GM19463 (cell line): ENCODE data around the gene SERTAD1.
"Not testable (repeated sequence)": the region's sequence is repeated elsewhere in the genome, so short reads cannot be mapped to it uniquely, and the experiment has no call there.

Source experiments
- ATAC-seq: cut with Tn5 transposase; IDR thresholded peaks from one replicate; pipeline ENCODE4 v1.9.1; 2021; ENCODE audit warnings: mild to moderate bottlenecking, moderate library complexity; ENCODE audit not compliant: unreplicated experiment

SERTAD1 gene

DNA sequence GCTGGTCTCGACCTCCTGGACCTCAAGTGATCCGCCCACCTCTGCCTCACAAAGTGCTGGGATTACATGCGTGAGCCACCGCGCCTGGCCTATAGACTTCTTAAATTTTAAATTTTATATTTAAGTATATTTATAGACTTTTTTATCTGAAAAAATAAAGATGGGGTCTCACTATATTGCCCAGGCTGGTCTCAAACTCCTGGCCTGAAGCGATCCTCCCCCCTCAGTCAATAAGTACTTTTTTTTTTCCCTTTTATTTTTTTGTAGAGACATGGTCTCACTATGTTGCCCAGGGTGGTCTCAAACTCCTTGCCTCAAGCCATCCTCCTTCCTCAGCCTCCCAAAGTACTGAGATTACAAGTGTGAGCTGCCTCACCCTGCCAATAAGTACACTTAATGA is 1.9 kb downstream of the SERTAD1 start:
- ATAC-seq = no peak

GRCh38 chr19:40422748-40423566 is 2.8 kb downstream of the SERTAD1 start:
- no peak for ATAC-seq

DNA sequence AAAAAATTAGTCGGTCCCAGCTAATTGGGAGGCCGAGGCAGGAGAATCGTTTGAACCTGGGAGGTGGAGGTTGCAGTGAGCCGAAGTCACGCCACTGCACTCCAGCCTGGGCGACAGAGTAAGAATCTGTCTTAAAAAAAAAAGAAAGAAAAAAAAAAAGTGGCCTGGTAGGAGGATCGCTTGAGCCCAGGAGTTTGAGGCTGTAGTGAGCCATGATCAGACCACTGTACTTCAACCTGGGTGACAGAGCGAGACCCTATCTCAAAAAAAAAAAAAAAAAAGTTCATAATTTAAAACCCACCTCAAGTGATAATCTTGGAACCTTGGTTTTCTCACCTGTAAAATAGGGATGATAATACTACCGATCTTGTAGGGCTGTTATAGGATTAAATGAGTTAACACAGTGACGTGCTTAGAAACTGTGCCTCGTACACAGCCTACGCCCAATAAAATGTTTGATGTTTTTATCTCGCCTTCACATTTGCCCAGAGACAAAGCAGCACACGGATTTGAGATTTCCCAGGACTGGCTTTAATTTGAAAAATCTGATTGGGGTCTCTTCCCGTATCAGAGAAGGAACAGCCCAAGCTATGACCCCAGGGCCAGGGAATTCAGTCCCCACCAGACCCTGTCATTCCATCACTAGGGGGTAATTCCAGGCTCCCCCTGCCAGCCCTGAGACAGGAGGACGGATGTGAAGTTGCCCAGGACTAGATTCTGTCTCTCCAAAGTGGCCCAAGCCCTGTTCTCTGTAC is 3.6 kb downstream of the SERTAD1 start:
- ATAC-seq = no peak

GRCh38 chr19:40420766-40421765 is 4.7 kb downstream of the SERTAD1 start:
- ATAC-seq = peak; percentile 38

DNA sequence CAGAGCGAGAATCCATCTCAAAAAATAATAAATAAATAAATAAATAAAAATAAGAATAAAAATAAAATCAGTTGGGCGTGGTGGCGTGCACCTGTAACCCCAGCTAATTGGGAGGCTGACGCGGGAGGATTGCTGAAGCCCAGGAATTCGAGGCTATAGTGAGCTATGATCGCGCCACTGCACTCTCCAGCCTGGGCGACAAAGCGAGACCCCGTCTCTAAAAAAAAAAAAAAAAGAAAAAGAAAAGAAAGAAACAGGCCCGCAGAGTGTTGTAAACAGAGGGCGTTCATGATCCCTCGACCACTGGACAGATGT is 5.4 kb downstream of the SERTAD1 start:
- no peak for ATAC-seq

DNA sequence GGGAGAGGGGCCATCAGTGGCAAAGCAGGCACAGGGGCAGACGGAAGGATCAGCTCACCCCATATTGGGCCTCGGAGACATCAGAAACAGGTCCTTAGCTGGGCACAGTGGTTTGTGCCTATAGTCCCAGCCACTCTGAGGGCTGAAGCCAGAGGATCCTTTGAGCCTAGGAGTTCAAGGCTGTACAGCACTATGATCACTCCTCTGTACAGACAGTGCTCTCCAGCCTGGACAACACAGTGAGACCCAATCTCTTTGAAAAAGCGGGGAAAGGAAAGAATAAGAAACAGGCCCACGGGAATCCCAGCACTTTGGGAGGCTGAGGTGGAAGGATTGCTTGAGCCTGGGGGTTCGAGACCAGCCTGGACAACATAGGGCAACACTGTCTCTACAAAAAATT is 6.0 kb downstream of the SERTAD1 start:
- ATAC-seq = no peak

DNA sequence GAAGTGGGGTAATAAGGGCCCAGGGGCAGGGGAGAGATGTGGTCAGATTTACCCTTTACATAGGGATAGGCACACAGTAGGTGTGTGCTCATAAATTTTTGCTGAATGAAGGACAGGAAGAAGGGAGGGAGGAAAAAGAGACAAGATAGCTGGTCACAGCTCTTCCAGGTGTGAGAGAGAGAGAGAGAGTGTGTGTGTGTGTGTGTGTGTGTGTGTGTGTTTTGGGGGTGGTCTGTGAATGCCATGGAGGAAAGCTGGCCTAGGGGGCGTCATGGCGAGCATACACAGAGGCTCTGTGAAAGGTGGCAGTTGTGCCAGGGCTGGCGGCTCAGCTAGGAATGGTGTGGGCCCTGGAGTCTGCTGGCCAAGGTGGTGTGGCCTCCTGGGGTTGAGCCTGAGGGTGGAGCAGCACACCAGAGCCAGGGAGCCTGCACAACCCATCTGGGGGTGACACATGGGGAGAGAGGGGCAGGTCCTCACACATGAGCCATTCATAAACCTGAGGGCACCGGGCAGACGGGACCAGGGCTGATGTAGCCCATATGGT is 6.7 kb downstream of the SERTAD1 start:
- ATAC-seq = no peak

GRCh38 chr19:40418040-40418439 is 7.8 kb downstream of the SERTAD1 start:
- no peak for ATAC-seq

DNA sequence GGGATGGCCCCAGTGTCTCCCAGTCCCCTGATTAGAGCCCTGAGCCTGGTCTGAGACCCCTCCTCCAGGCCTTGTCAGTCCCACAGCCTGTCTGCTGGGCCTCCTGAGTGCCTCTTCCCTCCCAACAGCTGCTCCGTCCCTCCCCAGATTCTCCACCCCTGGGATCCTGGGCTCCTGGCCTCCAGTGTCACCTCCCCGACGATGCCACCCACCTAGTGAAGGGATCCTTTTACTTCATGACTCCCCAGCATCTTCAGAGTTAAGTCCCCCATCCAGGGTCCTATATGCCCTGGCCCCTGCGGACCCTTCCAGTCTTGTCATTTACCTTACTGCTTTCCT is 8.2 kb downstream of the SERTAD1 start:
- ATAC-seq = no peak

- ATAC-seq = no peak
These were observed 8.7 kb downstream of the SERTAD1 start for GRCh38 chr19:40416918-40417642.

DNA sequence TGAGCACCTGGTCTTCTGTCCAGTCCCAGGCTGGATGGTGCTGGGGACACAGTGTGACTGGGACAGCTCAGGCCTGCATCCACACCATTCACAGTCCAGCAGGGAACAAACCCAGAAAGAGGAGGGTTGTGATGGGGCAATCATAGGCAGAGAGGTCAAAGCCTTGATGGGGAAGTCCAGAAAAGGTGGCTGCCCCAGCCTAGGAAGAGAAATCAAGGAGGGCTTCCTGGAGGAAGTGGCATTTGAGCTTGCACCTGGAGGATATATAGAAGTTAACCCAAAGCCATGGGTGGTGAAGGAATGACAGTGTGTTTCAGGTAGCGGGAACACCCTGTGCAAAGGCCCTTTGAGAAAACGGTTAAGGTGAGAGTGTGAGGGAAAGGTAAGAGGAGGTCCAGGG is 10.0 kb downstream of the SERTAD1 start:
- ATAC-seq = no peak

- no peak for ATAC-seq
These were observed 11.0 kb downstream of the SERTAD1 start for GRCh38 chr19:40414542-40415535.

- ATAC-seq = no peak
These were observed 12.4 kb downstream of the SERTAD1 start, which contains the start of gene PRX for GRCh38 chr19:40413291-40413845. Gene PRX, minus strand, starts transcription at chr19:40413378. Its CDS starts 5,446 bp downstream, at chr19:40407932.

- no peak for ATAC-seq
These were observed 12.9 kb downstream of the SERTAD1 start for GRCh38 chr19:40412866-40413265.

- ATAC-seq = no peak
These were observed 13.8 kb downstream of the SERTAD1 start for GRCh38 chr19:40411958-40412499.

GRCh38 chr19:40411125-40411842 is 14.5 kb downstream of the SERTAD1 start:
- no peak for ATAC-seq

DNA sequence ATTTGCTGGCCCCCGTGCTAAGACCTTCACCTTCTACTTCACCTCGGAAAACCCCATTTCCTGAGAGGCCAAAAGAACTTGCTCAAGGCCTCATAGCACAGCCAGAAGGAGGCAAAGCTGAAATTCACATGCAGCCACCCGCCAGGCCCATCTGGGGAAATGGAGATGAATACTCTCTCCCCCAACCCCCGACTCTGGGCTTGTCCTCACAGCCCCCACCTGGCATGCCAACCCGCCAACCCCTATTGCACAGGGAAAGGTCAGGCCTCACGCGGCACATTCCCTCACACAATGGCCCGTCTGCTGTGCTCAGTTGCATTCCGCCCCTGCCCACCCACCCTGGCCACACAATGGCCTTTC is 15.8 kb downstream of the SERTAD1 start:
- no peak for ATAC-seq

DNA sequence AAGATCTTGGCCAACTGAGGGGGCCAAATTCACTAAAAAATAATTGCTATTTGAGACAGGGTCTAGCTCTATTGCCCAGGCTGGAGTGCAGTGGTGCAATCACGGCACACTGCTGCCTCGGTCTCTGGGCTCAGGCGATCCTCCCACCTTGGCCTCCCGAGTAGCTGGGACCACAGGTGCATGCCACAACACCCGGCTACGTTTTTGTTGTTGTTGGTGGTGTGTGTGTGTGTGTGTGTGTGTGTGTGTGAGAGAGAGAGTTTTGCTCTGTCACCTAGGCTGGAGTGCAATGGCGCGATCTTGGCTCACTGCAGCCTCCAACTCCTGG is 17.2 kb downstream of the SERTAD1 start:
- ATAC-seq = not testable (repeated sequence)
